GM23248 (cell line): ENCODE measurements around the gene EBF3. TPM values are rescaled to one million over a fixed set of nuclear protein-coding genes. Genes with fewer than 3 reads are reported as not detected.

Source experiments
- DNase-seq: peaks from one replicate; pipeline ENCODE4 v3.0.0-alpha.2; 2015
- H2AFZ ChIP-seq: fragments of 200-600 bp; sonication (generic); 2 replicates; pipeline ENCODE4 v1.6.1; 2016; ENCODE audit warnings: antibody characterized with exemption
- H3F3A ChIP-seq: fragments of 200-600 bp; sonication (generic); 2 replicates; pipeline ENCODE4 v1.6.1; 2016; ENCODE audit warnings: mild to moderate bottlenecking, antibody characterized with exemption, mixed run types; ENCODE audit not compliant: insufficient read depth
- H3K27ac ChIP-seq: fragments of 200-600 bp; sonication (generic); 2 replicates; pipeline ENCODE4 v1.5.1; 2016; ENCODE audit warnings: mild to moderate bottlenecking
- H3K27me3 ChIP-seq: fragments of 200-600 bp; sonication (generic); replicated peaks from 2 replicates; pipeline ENCODE4 v1.6.1; 2016; ENCODE audit warnings: mild to moderate bottlenecking; ENCODE audit not compliant: insufficient read depth
- H3K36me3 ChIP-seq: fragments of 200-600 bp; sonication (generic); 2 replicates; pipeline ENCODE4 v1.6.1; 2016; ENCODE audit warnings: low read depth, mild to moderate bottlenecking
- H3K4me1 ChIP-seq: fragments of 200-600 bp; sonication (generic); 2 replicates; pipeline ENCODE4 v1.6.1; 2016; ENCODE audit warnings: mild to moderate bottlenecking; ENCODE audit not compliant: insufficient read depth
- H3K4me2 ChIP-seq: fragments of 200-600 bp; sonication (generic); one replicate; pipeline ENCODE4 v1.6.1; 2016; ENCODE audit warnings: mild to moderate bottlenecking; ENCODE audit not compliant: unreplicated experiment
- H3K4me3 ChIP-seq: fragments of 200-600 bp; sonication (generic); 2 replicates; pipeline ENCODE4 v1.5.1; 2016; ENCODE audit warnings: mild to moderate bottlenecking
- H3K79me2 ChIP-seq: fragments of 200-600 bp; sonication (generic); 2 replicates; pipeline ENCODE4 v1.6.1; 2016; ENCODE audit warnings: mild to moderate bottlenecking; ENCODE audit not compliant: insufficient read depth
- H3K9ac ChIP-seq: fragments of 200-600 bp; sonication (generic); 2 replicates; pipeline ENCODE4 v1.6.1; 2016; ENCODE audit warnings: mild to moderate bottlenecking
- H3K9me2 ChIP-seq: fragments of 200-600 bp; sonication (generic); 2 replicates; pipeline ENCODE4 v1.6.1; 2016; ENCODE audit warnings: mixed run types, mild to moderate bottlenecking, moderate library complexity; ENCODE audit not compliant: insufficient read depth
- H3K9me3 ChIP-seq: fragments of 200-600 bp; sonication (generic); one replicate; pipeline ENCODE4 v1.6.1; 2017; ENCODE audit warnings: low read depth
- H4K20me1 ChIP-seq: fragments of 200-600 bp; sonication (generic); 2 replicates; pipeline ENCODE4 v1.6.0; 2016; ENCODE audit not compliant: insufficient read depth
- EZH2 ChIP-seq: fragments of 200-600 bp; sonication (generic); IDR thresholded peaks from 2 replicates; pipeline ENCODE4 v1.6.1; 2018; ENCODE audit warnings: antibody characterized with exemption, mild to moderate bottlenecking; ENCODE audit not compliant: insufficient read depth, poor library complexity, severe bottlenecking
- EZH2phosphoT487 ChIP-seq: fragments of 200-600 bp; sonication (generic); IDR thresholded peaks from 2 replicates; pipeline ENCODE4 v1.6.1; 2018; ENCODE audit warnings: antibody characterized with exemption, moderate library complexity, mild to moderate bottlenecking, low read depth; ENCODE audit not compliant: insufficient read depth
- WGBS, 2 experiments: methylation state at CpG; one replicate each; pipeline ENCODE4 v1.1.6; 2015 to 2017; ENCODE audit warnings: low lambda C conversion rate in 2 of 2, low coverage in 1 of 2; ENCODE audit errors: missing lambda C conversion rate in 2 of 2; 5-methylcytosine and 5-hydroxymethylcytosine counted together
- in situ Hi-C: fragments of 300-500 bp; cut with MboI; formaldehyde crosslinking; loops from 2 replicates; pipeline ENCODE4 v1.15.0; 2020
- polyA plus RNA-seq: library from polyadenylated mRNA; unstranded; fragments of >200 nt; fragmentation: Nextera tagmentation; extraction: Ambion mirVana; gene quantifications from 2 replicates; pipeline ENCODE4 v1.2.1, GENCODE V29; 2016
- total RNA-seq: library from RNA; depleted of rRNA; stranded (reverse); fragments of >200 nt; shearing (Covaris generic); gene quantifications from 2 replicates; pipeline ENCODE4 v1.2.3, GENCODE V29; 2014

Gene EBF3
- total and polyA plus RNA-seq, 2 experiments from 2014 or later = 0.15 to 0.43 TPM

- no peak for DNase-seq
- Histone ChIP-seq H3F3A (no peaks in the 10 kb centered on the region), H3K79me2 (no peaks in the 10 kb centered on the region), H3K36me3 (no peaks in the 10 kb centered on the region), H3K27me3 (peaks cover 38% of the 10 kb centered on the region), H3K4me1 (no peaks in the 10 kb centered on the region), H3K9ac (no peak overlapping the region), H3K4me3 (no peak overlapping the region), H3K9me3 (no peaks in the 10 kb centered on the region), H4K20me1 (no peaks in the 10 kb centered on the region), H3K4me2 (no peak overlapping the region), H3K9me2 (no peaks in the 10 kb centered on the region), H2AFZ (no peak overlapping the region), H3K27ac (no peak overlapping the region)
- WGBS, 2 experiments = 33 to 37% methylated on average over 15 of the region's 15 CpGs
- no peak for TF ChIP-seq EZH2phosphoT487
- no peak for TF ChIP-seq EZH2
- in situ Hi-C loops = no loop called here
These were observed 62.6 kb downstream of the EBF3 start for GRCh38 chr10:129901389-129902006.

GRCh38 chr10:129900825-129901224 lies 63.2 kb downstream of the EBF3 start:
- Histone ChIP-seq H3K9me2 (no peaks in the 10 kb centered on the region), H3K4me2 (no peak overlapping the region), H4K20me1 (no peaks in the 10 kb centered on the region), H3K27ac (no peak overlapping the region), H3K4me1 (no peaks in the 10 kb centered on the region), H3K9ac (no peak overlapping the region), H3K79me2 (no peaks in the 10 kb centered on the region), H3F3A (no peaks in the 10 kb centered on the region), H2AFZ (no peak overlapping the region), H3K36me3 (no peaks in the 10 kb centered on the region), H3K9me3 (no peaks in the 10 kb centered on the region), H3K4me3 (no peak overlapping the region), H3K27me3 (peaks cover 38% of the 10 kb centered on the region)
- WGBS, 2 experiments = 50 to 56% methylated on average over 1 of the region's 1 CpG
- no peak for DNase-seq
- TF ChIP-seq EZH2 (no peak), EZH2phosphoT487 (no peak)
- in situ Hi-C loops = no loop called here

GRCh38 chr10:129899276-129900130 lies 64.6 kb downstream of the EBF3 start:
- H3K9me3 ChIP-seq = no peaks in the 10 kb centered on the region
- no peak overlapping the region for H3K4me2 ChIP-seq
- H3K4me1 ChIP-seq = no peaks in the 10 kb centered on the region
- TF ChIP-seq EZH2 (no peak), EZH2phosphoT487 (no peak)
- in situ Hi-C loops = no loop called here
- 45 to 48% methylated on average over 22 of the region's 22 CpGs for WGBS, 2 experiments
- no peak overlapping the region for H2AFZ ChIP-seq
- H3K27me3 ChIP-seq = peaks cover 38% of the 10 kb centered on the region
- H3K9ac ChIP-seq = no peak overlapping the region
- H3K36me3 ChIP-seq = no peaks in the 10 kb centered on the region
- H3K9me2 ChIP-seq = no peaks in the 10 kb centered on the region
- H3K27ac ChIP-seq = no peak overlapping the region
- DNase-seq = no peak
- H4K20me1 ChIP-seq = no peaks in the 10 kb centered on the region
- H3F3A ChIP-seq = no peaks in the 10 kb centered on the region
- no peaks in the 10 kb centered on the region for H3K79me2 ChIP-seq
- H3K4me3 ChIP-seq = no peak overlapping the region

GRCh38 chr10:129898706-129899268 lies 65.3 kb downstream of the EBF3 start:
- H3F3A ChIP-seq = no peaks in the 10 kb centered on the region
- peak; percentile 20 for DNase-seq
- H2AFZ ChIP-seq = no peak overlapping the region
- no peak overlapping the region for H3K4me3 ChIP-seq
- 18 to 23% methylated on average over 38 of the region's 38 CpGs for WGBS, 2 experiments
- H3K9me2 ChIP-seq = no peaks in the 10 kb centered on the region
- TF ChIP-seq EZH2phosphoT487 (no peak), EZH2 (no peak)
- H3K9me3 ChIP-seq = no peaks in the 10 kb centered on the region
- no peaks in the 10 kb centered on the region for H3K4me1 ChIP-seq
- in situ Hi-C loops = no loop called here
- H4K20me1 ChIP-seq = no peaks in the 10 kb centered on the region
- H3K79me2 ChIP-seq = no peaks in the 10 kb centered on the region
- peaks cover 40% of the 10 kb centered on the region for H3K27me3 ChIP-seq
- no peak overlapping the region for H3K9ac ChIP-seq
- no peak overlapping the region for H3K27ac ChIP-seq
- H3K36me3 ChIP-seq = no peaks in the 10 kb centered on the region
- no peak overlapping the region for H3K4me2 ChIP-seq
